Neural cell (in vitro differentiated cells): ENCODE data around the gene PGM1. TPM values are rescaled to one million over a fixed set of nuclear protein-coding genes. Genes with fewer than 3 reads are reported as not detected.

Experiments used
- H2AFZ ChIP-seq: fragments of 200-600, 300-800 bp; sonication (generic), shearing (Covaris generic); 2 replicates; pipeline ENCODE4 v1.6.0; 2014; ENCODE audit warnings: low read depth, mild to moderate bottlenecking, antibody characterized with exemption, low read length, moderate library complexity
- H3F3A ChIP-seq: fragments of 200-600 bp; shearing (Covaris generic); 2 replicates; pipeline ENCODE4 v1.6.1; 2016; ENCODE audit warnings: mild to moderate bottlenecking, moderate library complexity, mixed read lengths, antibody characterized with exemption, low read length; ENCODE audit not compliant: insufficient read depth, poor library complexity, severe bottlenecking
- H3K27ac ChIP-seq: fragments of 200-600, 300-800 bp; sonication (generic), shearing (Covaris generic); 2 replicates; pipeline ENCODE4 v1.5.1; 2014; ENCODE audit warnings: mild to moderate bottlenecking, low read length, moderate library complexity
- H3K27me3 ChIP-seq: fragments of 300-800, 200-600 bp; sonication (generic), shearing (Covaris generic); 2 replicates; pipeline ENCODE4 v1.6.0; 2014; ENCODE audit warnings: mild to moderate bottlenecking, low read depth, low read length, moderate library complexity; ENCODE audit not compliant: insufficient read depth
- H3K36me3 ChIP-seq: fragments of 300-800, 200-600 bp; sonication (generic), shearing (Covaris generic); 2 replicates; pipeline ENCODE4 v1.5.1; 2014; ENCODE audit warnings: mild to moderate bottlenecking, antibody characterized with exemption, low read length, moderate library complexity; ENCODE audit not compliant: insufficient read depth
- H3K4me2 ChIP-seq: fragments of 300-800, 200-600 bp; sonication (generic), shearing (Covaris generic); 2 replicates; pipeline ENCODE4 v1.6.0; 2014; ENCODE audit warnings: mild to moderate bottlenecking, low read length
- H3K4me3 ChIP-seq: fragments of 300-800, 200-600 bp; sonication (generic), shearing (Covaris generic); 2 replicates; pipeline ENCODE4 v1.5.1; 2014; ENCODE audit warnings: mild to moderate bottlenecking, low read length, moderate library complexity
- H3K79me2 ChIP-seq: fragments of 200-600 bp; shearing (Covaris generic); replicated peaks from 2 replicates; pipeline ENCODE4 v1.6.0; 2014; ENCODE audit warnings: mild to moderate bottlenecking, low read length, moderate library complexity; ENCODE audit not compliant: insufficient read depth
- H3K9ac ChIP-seq: fragments of 300-800, 200-600 bp; sonication (generic), shearing (Covaris generic); 2 replicates; pipeline ENCODE4 v1.6.1; 2016; ENCODE audit warnings: mild to moderate bottlenecking, low read length, mixed read lengths
- H3K9me2 ChIP-seq: fragments of 200-600 bp; shearing (Covaris generic); 2 replicates; pipeline ENCODE4 v1.6.1; 2016; ENCODE audit warnings: mild to moderate bottlenecking, low read length, mixed read lengths; ENCODE audit not compliant: insufficient read depth
- H3K9me3 ChIP-seq: fragments of 200-600, 300-800 bp; sonication (generic), shearing (Covaris generic); 2 replicates; pipeline ENCODE4 v1.6.1; 2016; ENCODE audit warnings: mild to moderate bottlenecking, mixed run types, low read length, moderate library complexity, mixed read lengths
- H4K20me1 ChIP-seq: fragments of 200-600 bp; shearing (Covaris generic); 2 replicates; pipeline ENCODE4 v1.6.1; 2016; ENCODE audit warnings: mild to moderate bottlenecking, mixed run types; ENCODE audit not compliant: insufficient read depth
- CTCF ChIP-seq: fragments of 450-650 bp; IDR thresholded peaks from 2 replicates; pipeline ENCODE4 v1.5.1; 2014; ENCODE audit warnings: antibody characterized with exemption, mild to moderate bottlenecking, moderate library complexity; ENCODE audit not compliant: poor library complexity, severe bottlenecking
- EP300 ChIP-seq: fragments of 450-650 bp; conservative IDR thresholded peaks from 2 replicates; pipeline ENCODE4 v1.6.1; 2014; ENCODE audit warnings: antibody characterized with exemption, mild to moderate bottlenecking, moderate library complexity; ENCODE audit not compliant: poor library complexity, severe bottlenecking
- EZH2 ChIP-seq: fragments of 200-600, 300-800 bp; shearing (Covaris generic), sonication (generic); IDR thresholded peaks from 2 replicates; pipeline ENCODE4 v1.6.1; 2014; ENCODE audit warnings: antibody characterized with exemption, low read length, borderline replicate concordance, mild to moderate bottlenecking; ENCODE audit not compliant: insufficient read depth, poor library complexity, severe bottlenecking
- MXI1 ChIP-seq: fragments of 450-650 bp; conservative IDR thresholded peaks from 2 replicates; pipeline ENCODE4 v1.6.1; 2014; ENCODE audit warnings: antibody characterized with exemption, mild to moderate bottlenecking; ENCODE audit not compliant: poor library complexity, severe bottlenecking
- POLR2AphosphoS5 ChIP-seq: IDR thresholded peaks from 2 replicates; pipeline ENCODE4 v1.6.1; 2012
- RAD21 ChIP-seq: fragments of 450-650 bp; conservative IDR thresholded peaks from 2 replicates; pipeline ENCODE4 v1.6.1; 2014; ENCODE audit warnings: antibody characterized with exemption, mild to moderate bottlenecking, moderate library complexity
- REST ChIP-seq: IDR thresholded peaks from 2 replicates; pipeline ENCODE4 v1.6.1; 2012; ENCODE audit warnings: borderline replicate concordance
- SMC3 ChIP-seq: fragments of 450-650 bp; conservative IDR thresholded peaks from 2 replicates; pipeline ENCODE4 v1.6.1; 2014; ENCODE audit warnings: antibody characterized with exemption, mild to moderate bottlenecking, moderate library complexity; ENCODE audit not compliant: poor library complexity
- TAF1 ChIP-seq: IDR thresholded peaks from 2 replicates; pipeline ENCODE4 v1.6.1; 2012; ENCODE audit warnings: low read depth
- polyA plus RNA-seq: library from polyadenylated mRNA; depleted of rRNA; stranded (reverse); fragments of >200 nt; gene quantifications from 2 replicates; pipeline ENCODE4 v1.2.3, GENCODE V29; 2014

The PGM1 gene
- polyA plus RNA-seq, 1 donor from 2014 or later: 2.9 TPM

DNA sequence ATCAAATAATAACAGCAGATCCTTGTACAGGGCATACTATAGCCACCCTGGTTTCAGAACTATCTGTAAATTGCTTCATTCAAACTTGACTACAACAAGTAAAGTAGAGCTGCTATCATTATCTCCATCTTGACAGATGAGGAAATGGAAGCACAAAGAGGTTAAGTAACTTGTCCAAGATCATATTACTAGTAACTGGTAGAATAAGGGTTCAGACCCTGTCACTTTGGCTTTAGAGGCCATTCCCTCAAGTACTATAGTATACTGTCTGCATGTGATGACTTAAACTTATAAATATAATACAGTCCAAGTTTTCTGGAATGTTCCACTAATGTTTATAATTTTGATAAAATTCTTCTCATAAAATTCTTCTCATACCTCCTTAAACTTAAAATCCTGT is 24.8 kb downstream of the PGM1 start:
- no peak overlapping the region for H3K4me2 ChIP-seq
- no peaks in the 10 kb centered on the region for H3K36me3 ChIP-seq
- no peaks in the 10 kb centered on the region for H3K79me2 ChIP-seq
- no peak overlapping the region for H3K27ac ChIP-seq
- no peak overlapping the region for H2AFZ ChIP-seq
- no peaks in the 10 kb centered on the region for H3F3A ChIP-seq
- H3K9ac ChIP-seq: no peak overlapping the region
- no peaks in the 10 kb centered on the region for H3K9me2 ChIP-seq
- H3K27me3 ChIP-seq: no peaks in the 10 kb centered on the region
- no peaks in the 10 kb centered on the region for H4K20me1 ChIP-seq
- no peak overlapping the region for H3K4me3 ChIP-seq
- H3K9me3 ChIP-seq: no peaks in the 10 kb centered on the region
- TF ChIP-seq MXI1 (no peak), SMC3 (no peak)

DNA sequence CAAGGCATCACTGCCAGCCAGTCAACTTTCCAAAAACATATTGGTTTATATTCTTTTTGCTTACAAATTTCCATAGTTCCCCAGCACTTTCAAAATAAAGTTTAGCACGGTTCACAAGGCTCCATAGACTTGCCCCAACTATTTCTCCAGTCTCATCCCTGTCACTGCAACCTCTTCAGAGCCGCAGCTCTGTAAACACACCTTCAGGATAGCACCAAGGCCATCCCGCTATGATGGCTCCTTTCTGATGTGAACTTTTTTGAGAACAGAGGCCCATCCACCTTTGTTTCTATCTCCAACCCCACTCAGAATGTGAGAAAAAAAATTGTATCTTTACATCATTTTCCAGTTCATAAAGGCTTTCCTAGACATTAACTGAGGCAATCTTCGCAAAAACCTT is 26.3 kb downstream of the PGM1 start:
- Histone ChIP-seq H3K79me2 (no peaks in the 10 kb centered on the region), H3K9ac (no peak overlapping the region), H3K9me3 (no peaks in the 10 kb centered on the region), H3K27ac (no peak overlapping the region), H3K4me3 (no peak overlapping the region), H2AFZ (no peak overlapping the region), H3K36me3 (no peaks in the 10 kb centered on the region), H3K9me2 (no peaks in the 10 kb centered on the region), H3K4me2 (no peak overlapping the region), H4K20me1 (no peaks in the 10 kb centered on the region), H3F3A (no peaks in the 10 kb centered on the region), H3K27me3 (no peaks in the 10 kb centered on the region)
- TF ChIP-seq SMC3: no peak
- TF ChIP-seq CTCF: no peak
- no peak for TF ChIP-seq TAF1
- no peak for TF ChIP-seq MXI1
- TF ChIP-seq EP300: no peak
- TF ChIP-seq RAD21: no peak
- no peak for TF ChIP-seq REST
- TF ChIP-seq POLR2AphosphoS5: no peak
- no peak for TF ChIP-seq EZH2

GRCh38 chr1:63620671-63621070 is 27.5 kb downstream of the PGM1 start:
- no peak overlapping the region for H3K9ac ChIP-seq
- H2AFZ ChIP-seq: no peak overlapping the region
- H4K20me1 ChIP-seq: no peaks in the 10 kb centered on the region
- no peak overlapping the region for H3K4me3 ChIP-seq
- H3K27ac ChIP-seq: no peak overlapping the region
- H3K27me3 ChIP-seq: no peaks in the 10 kb centered on the region
- no peak overlapping the region for H3K4me2 ChIP-seq
- no peaks in the 10 kb centered on the region for H3K79me2 ChIP-seq
- no peaks in the 10 kb centered on the region for H3K36me3 ChIP-seq
- no peaks in the 10 kb centered on the region for H3K9me3 ChIP-seq
- TF ChIP-seq REST (no peak), SMC3 (no peak)
- no peaks in the 10 kb centered on the region for H3K9me2 ChIP-seq
- H3F3A ChIP-seq: no peaks in the 10 kb centered on the region
